ENCODE measurements around the gene POMT1. TPM values are rescaled to one million over a fixed set of nuclear protein-coding genes. Genes with fewer than 3 reads are reported as not detected.

POMT1 gene
- total and polyA plus RNA-seq, 2 of the 8 experiments (the other 6 are each of a cell fraction or from before 2014, with no cell fraction given): 22.3 to 33.2 TPM

- no peaks in the 10 kb centered on the region; a peak in 1 of 4 replicates for H3K79me2 ChIP-seq (ENCODE audit: control insufficient read depth in 1 of 2, insufficient read depth in 2 of 2, low read length in 2 of 2)
- peaks cover 5% of the 10 kb centered on the region for H3K23me2 ChIP-seq (ENCODE audit: low read depth, low read length)
- no peak overlapping the region for H4K5ac ChIP-seq (ENCODE audit: insufficient read length, low read depth, low read length)
- H2BK5ac ChIP-seq (ENCODE audit: low read depth, low read length): no peak overlapping the region
- H4K91ac ChIP-seq (replicated peaks; ENCODE audit: insufficient read length, low read length): no peak overlapping the region
- no peak overlapping the region for H2AK5ac ChIP-seq (ENCODE audit: low read depth, low read length)
- H3K79me1 ChIP-seq (ENCODE audit: low read depth, low read length): peaks cover 4% of the 10 kb centered on the region; the same call in 1 of the 2 replicates
- peaks cover 0 to 9% (median 5%) of the 10 kb centered on the region in 4 experiments; a peak in 4 of 7 replicates for H3K4me1 ChIP-seq (replicated peaks in 1 of 4; ENCODE audit: control insufficient read depth in 3 of 4, insufficient read depth in 4 of 4, low read length in 3 of 4)
- TF ChIP-seq CBX5 (IDR thresholded peaks at IDR 0.05; ENCODE audit: low read depth, low read length) (no peak), SP4 (IDR thresholded peaks at IDR 0.05; ENCODE audit: low read length) (0 out of 2 replicates have a peak, but pooled peaks have one; percentile 28), TCF12 (IDR thresholded peaks at IDR 0.05; ENCODE audit: low read depth, low read length) (no peak), POLR2AphosphoS5 (IDR thresholded peaks at IDR 0.05; ENCODE audit: low read depth, low read length) (peak; percentile 73; the same call in 1 of the 2 replicates), ATF2 (IDR thresholded peaks at IDR 0.05; ENCODE audit: low read length) (peak; percentile 36)
- no peak overlapping the region for H3K27ac ChIP-seq (ENCODE audit: low read depth, low read length)
- WGBS, 2 experiments (ENCODE audit: extremely low coverage in 1 of 2, insufficient coverage in 1 of 2, insufficient read length in 1 of 2, insufficient replicate concordance in 2 of 2, low coverage in 1 of 2, low lambda C conversion rate in 2 of 2, missing lambda C conversion rate in 1 of 2): 87% methylated on average over 5 of the region's 5 CpGs; no CpG with 5 or more reads in 1 of the 2 experiments
- no peak for FAIRE-seq
- H3K4me2 ChIP-seq (ENCODE audit: insufficient read depth in 1 of 2, low read depth in 2 of 2, low read length in 2 of 2): no peak overlapping the region
- H4K8ac ChIP-seq (ENCODE audit: extremely low read depth, insufficient read depth, low read length): no peak overlapping the region
- no peak overlapping the region for H2AFZ ChIP-seq (ENCODE audit: low read length)
- no peak overlapping the region for H3K23ac ChIP-seq (ENCODE audit: insufficient read length)
- H3K56ac ChIP-seq (replicated peaks; ENCODE audit: insufficient read length, low read depth, low read length): no peak overlapping the region
- no peak overlapping the region for H3K9ac ChIP-seq (replicated peaks in 1 of 4; ENCODE audit: extremely low read depth in 1 of 4, low read depth in 3 of 4, low read length in 3 of 4)
- H4K20me1 ChIP-seq (replicated peaks in 1 of 2; ENCODE audit: control insufficient read depth in 1 of 2, insufficient read depth in 2 of 2, low read length in 2 of 2): peaks cover 12 to 14% of the 10 kb centered on the region in 2 experiments
- POLR2A ChIA-PET (ENCODE audit: partially characterized antibody): interaction anchor here (0.8 to 1.8 kb wide), 12 partner anchors 9 to 122 kb away, joined by 3 to 7 read pairs (median 4); no protein-coding TSS in a partner anchor
- H3K14ac ChIP-seq (ENCODE audit: insufficient read length): no peak overlapping the region
- no peak overlapping the region for H3K18ac ChIP-seq (ENCODE audit: extremely low read depth, low read length)
- H3K4ac ChIP-seq (replicated peaks; ENCODE audit: insufficient read length, low read depth, low read length): no peak overlapping the region
- H2BK15ac ChIP-seq (ENCODE audit: low read length): no peak overlapping the region
- H3K27me3 ChIP-seq (replicated peaks in 1 of 4; ENCODE audit: control insufficient read depth in 3 of 4, extremely low read depth in 1 of 4, insufficient read depth in 3 of 4, low read length in 3 of 4): peaks cover 0 to 8% (median 0%) of the 10 kb centered on the region in 4 experiments; a peak in 2 of 7 replicates
- DNase-seq (ENCODE audit: low read depth in 1 of 2, low spot score in 2 of 2): no peak
- no peak overlapping the region for H2BK120ac ChIP-seq (replicated peaks; ENCODE audit: low read depth, low read length)
- CTCF ChIA-PET (ENCODE audit: partially characterized antibody): interaction anchor here (1.0 to 1.9 kb wide), 2 partner anchors 13 to 22 kb away, joined by 3 to 6 read pairs; no protein-coding TSS in a partner anchor
- H3K36me3 ChIP-seq (ENCODE audit: control insufficient read depth in 2 of 4, insufficient read depth in 4 of 4, low read length in 3 of 4): peaks cover 22 to 31% (median 28%) of the 10 kb centered on the region in 4 experiments
- no peak overlapping the region for H3K4me3 ChIP-seq (ENCODE audit: extremely low read depth in 1 of 4, insufficient read depth in 2 of 4, low read depth in 3 of 4, low read length in 4 of 4)
- no peak overlapping the region for H2BK20ac ChIP-seq (ENCODE audit: low read length)
- no peak overlapping the region for H2BK12ac ChIP-seq (ENCODE audit: low read depth, low read length)
- H3K9me3 ChIP-seq (ENCODE audit: insufficient read depth in 2 of 2, low read depth in 1 of 2, low read length in 1 of 2): no peaks in the 10 kb centered on the region
Measured at GRCh38 chr9:131500939-131501541, 1.7 kb upstream of the POMT1 start.
